ENCODE measurements around the gene TRAM2.

Gene TRAM2

GRCh38 chr6:52537001-52537753 is 39.7 kb downstream of the TRAM2 start:
- TF ChIP-seq CTCF (IDR thresholded peaks at IDR 0.05): no peak

GRCh38 chr6:52536424-52536916 is 40.4 kb downstream of the TRAM2 start:
- H3K27ac ChIP-seq: no peak overlapping the region
- peaks cover 6% of the 10 kb centered on the region for H3K36me3 ChIP-seq
- H3K9me3 ChIP-seq: no peaks in the 10 kb centered on the region
- no peaks in the 10 kb centered on the region for H3K27me3 ChIP-seq
- no peak overlapping the region for H3K4me3 ChIP-seq (ENCODE audit: low read depth in 1 of 2, low read length in 1 of 2)
- TF ChIP-seq CTCF (IDR thresholded peaks at IDR 0.05): no peak
- H3K4me1 ChIP-seq (ENCODE audit: control insufficient read depth in 1 of 2, insufficient read depth in 1 of 2, low read depth in 1 of 2, low read length in 1 of 2): no peaks in the 10 kb centered on the region

More at GRCh38 chr6:52537001-52537753, 39.7 kb downstream of the TRAM2 start:
- H3K4me1 ChIP-seq (ENCODE audit: control insufficient read depth in 1 of 2, insufficient read depth in 1 of 2, low read depth in 1 of 2, low read length in 1 of 2): no peaks in the 10 kb centered on the region
- no peak overlapping the region for H3K27ac ChIP-seq
- H3K36me3 ChIP-seq: peaks cover 6% of the 10 kb centered on the region
- no peaks in the 10 kb centered on the region for H3K27me3 ChIP-seq
- H3K4me3 ChIP-seq (ENCODE audit: low read depth in 1 of 2, low read length in 1 of 2): no peak overlapping the region
- H3K9me3 ChIP-seq: no peaks in the 10 kb centered on the region

- H3K4me1 ChIP-seq (ENCODE audit: control insufficient read depth in 1 of 2, insufficient read depth in 1 of 2, low read depth in 1 of 2, low read length in 1 of 2): no peaks in the 10 kb centered on the region
- no peaks in the 10 kb centered on the region for H3K9me3 ChIP-seq
- no peak overlapping the region for H3K4me3 ChIP-seq (ENCODE audit: low read depth in 1 of 2, low read length in 1 of 2)
- no peak overlapping the region for H3K27ac ChIP-seq
- no peak for TF ChIP-seq CTCF (IDR thresholded peaks at IDR 0.05)
- H3K36me3 ChIP-seq: peaks cover 6% of the 10 kb centered on the region
- H3K27me3 ChIP-seq: no peaks in the 10 kb centered on the region
These were observed 41.0 kb downstream of the TRAM2 start for GRCh38 chr6:52535711-52536423.

GRCh38 chr6:52534966-52535390 is 41.9 kb downstream of the TRAM2 start:
- peaks cover 6% of the 10 kb centered on the region for H3K36me3 ChIP-seq
- no peak overlapping the region for H3K4me3 ChIP-seq (ENCODE audit: low read depth in 1 of 2, low read length in 1 of 2)
- no peaks in the 10 kb centered on the region for H3K27me3 ChIP-seq
- no peaks in the 10 kb centered on the region for H3K4me1 ChIP-seq (ENCODE audit: control insufficient read depth in 1 of 2, insufficient read depth in 1 of 2, low read depth in 1 of 2, low read length in 1 of 2)
- TF ChIP-seq CTCF (IDR thresholded peaks at IDR 0.05): no peak
- H3K27ac ChIP-seq: no peak overlapping the region
- H3K9me3 ChIP-seq: no peaks in the 10 kb centered on the region

- H3K9me3 ChIP-seq: no peaks in the 10 kb centered on the region
- H3K27ac ChIP-seq: no peak overlapping the region
- H3K4me3 ChIP-seq (ENCODE audit: low read depth in 1 of 2, low read length in 1 of 2): no peak overlapping the region
- no peaks in the 10 kb centered on the region for H3K27me3 ChIP-seq
- no peaks in the 10 kb centered on the region for H3K4me1 ChIP-seq (ENCODE audit: control insufficient read depth in 1 of 2, insufficient read depth in 1 of 2, low read depth in 1 of 2, low read length in 1 of 2)
- H3K36me3 ChIP-seq: peaks cover 6% of the 10 kb centered on the region
- no peak for TF ChIP-seq CTCF (IDR thresholded peaks at IDR 0.05)
These were observed 42.5 kb downstream of the TRAM2 start for GRCh38 chr6:52534363-52534762.

Data from neutrophil (primary cell).